Peyer's patch (tissue), 4 donors: ENCODE measurements around the gene CLDN5. TPM values are rescaled to one million over a fixed set of nuclear protein-coding genes. Genes with fewer than 3 reads are reported as not detected.

Experiments
- DNase-seq, 3 donors: peaks; one replicate each; pipeline ENCODE4 v3.0.0-alpha.2; 2017 to 2019
- H3K27ac ChIP-seq, 4 donors: fragments of 200-600 bp; sonication (generic); one replicate each; pipeline ENCODE4 v1.5.1; 2016 to 2019
- H3K27me3 ChIP-seq, 2 donors: fragments of 200-600 bp; sonication (generic); one replicate each; pipeline ENCODE4 v1.5.1; 2019
- H3K36me3 ChIP-seq, 3 donors: fragments of 200-600 bp; sonication (generic); one replicate each; pipeline ENCODE4 v1.5.1; 2016 to 2019
- H3K4me1 ChIP-seq, 4 donors: fragments of 200-600 bp; sonication (generic); one replicate each; pipeline ENCODE4 v1.5.1; 2016 to 2019
- H3K4me3 ChIP-seq, 4 donors: fragments of 200-600 bp; sonication (generic); 1 replicate in 3 of 4; 2 replicates in 1 of 4; pipeline ENCODE4 v1.5.1; 2016 to 2019; ENCODE audit warnings: mild to moderate bottlenecking in 1 of 4
- H3K9me3 ChIP-seq, 4 donors: fragments of 200-600 bp; sonication (generic); one replicate each; pipeline ENCODE4 v1.5.1; 2016 to 2019; ENCODE audit warnings: mild to moderate bottlenecking in 1 of 4
- CTCF ChIP-seq, 6 experiments: fragments of 450-650 bp in 4 of 6; fragments of 200-600 bp in 2 of 6; sonication (generic) in 1 of 6; IDR thresholded peaks; one replicate each; pipeline ENCODE4 v1.5.1; 2017 to 2019; ENCODE audit warnings: antibody characterized with exemption in 6 of 6, mild to moderate bottlenecking in 3 of 6, moderate library complexity in 1 of 6
- POLR2A ChIP-seq, 2 donors: fragments of 450-650 bp; IDR thresholded peaks; one replicate each; pipeline ENCODE4 v1.5.1; 2017; ENCODE audit warnings: antibody characterized with exemption in 2 of 2, mild to moderate bottlenecking in 2 of 2, moderate library complexity in 2 of 2
- total RNA-seq, 4 donors: library from RNA; depleted of rRNA; stranded (reverse); fragments of >200 nt; gene quantifications; one replicate each; pipeline ENCODE4 v1.1.0, GENCODE V29; 2016

CLDN5 gene
- total RNA-seq, 4 donors from 2014 or later, result 27.0 to 67.0 (median 34.1) TPM

- DNase-seq, result peak in 1 of 3 donors; percentile 41
- H3K27me3 ChIP-seq, result peaks cover 0 to 13% of the 10 kb centered on the region in 2 donors
- peak overlapping the region in 3 of 4 donors; percentile 22 to 61 (median 49) for H3K27ac ChIP-seq
- H3K36me3 ChIP-seq, result no peaks in the 10 kb centered on the region
- TF ChIP-seq POLR2A (IDR thresholded peaks at IDR 0.05), result no peak
- TF ChIP-seq CTCF (IDR thresholded peaks at IDR 0.05), result no peak
- H3K4me3 ChIP-seq, result peak overlapping the region in 2 of 4 donors; percentile 43 to 48
- H3K4me1 ChIP-seq, result peaks cover 0 to 18% (median 7%) of the 10 kb centered on the region in 4 donors
- H3K9me3 ChIP-seq, result no peaks in the 10 kb centered on the region
Measured at GRCh38 chr22:19525116-19525660, 978 bp upstream of the CLDN5 start.

GRCh38 chr22:19523240-19524169 lies 705 bp downstream of the CLDN5 start:
- Histone ChIP-seq H3K27me3 (peaks cover 0 to 13% of the 10 kb centered on the region in 2 donors), H3K4me3 (peak overlapping the region; percentile 15 to 48 (median 35)), H3K27ac (peak overlapping the region in 3 of 4 donors; percentile 1 to 58 (median 55)), H3K36me3 (no peaks in the 10 kb centered on the region), H3K4me1 (peaks cover 0 to 18% (median 7%) of the 10 kb centered on the region in 4 donors), H3K9me3 (no peaks in the 10 kb centered on the region)
- peak in 1 of 3 donors; percentile 43 for DNase-seq
- TF ChIP-seq CTCF (IDR thresholded peaks at IDR 0.05), result peak in 1 of 6 experiments; percentile 6
- TF ChIP-seq POLR2A (IDR thresholded peaks at IDR 0.05), result no peak

- no peak for TF ChIP-seq POLR2A (IDR thresholded peaks at IDR 0.05)
- TF ChIP-seq CTCF (IDR thresholded peaks at IDR 0.05), result no peak
- Histone ChIP-seq H3K4me3 (peak overlapping the region in 2 of 4 donors; percentile 43 to 48), H3K4me1 (peaks cover 0 to 18% (median 7%) of the 10 kb centered on the region in 4 donors), H3K27ac (peak overlapping the region in 2 of 4 donors; percentile 55 to 58), H3K9me3 (no peaks in the 10 kb centered on the region), H3K36me3 (no peaks in the 10 kb centered on the region), H3K27me3 (peaks cover 0 to 13% of the 10 kb centered on the region in 2 donors)
- DNase-seq, result no peak
Measured at GRCh38 chr22:19522881-19523239, 1.4 kb downstream of the CLDN5 start.

GRCh38 chr22:19522190-19522880 lies 1.9 kb downstream of the CLDN5 start:
- peaks cover 0 to 13% of the 10 kb centered on the region in 2 donors for H3K27me3 ChIP-seq
- peak overlapping the region in 2 of 4 donors; percentile 55 to 58 for H3K27ac ChIP-seq
- peak overlapping the region in 2 of 4 donors; percentile 43 to 48 for H3K4me3 ChIP-seq
- no peaks in the 10 kb centered on the region for H3K9me3 ChIP-seq
- no peak for TF ChIP-seq POLR2A (IDR thresholded peaks at IDR 0.05)
- TF ChIP-seq CTCF (IDR thresholded peaks at IDR 0.05), result no peak
- DNase-seq, result peak in 1 of 3 donors; percentile 42
- peaks cover 0 to 18% (median 7%) of the 10 kb centered on the region in 4 donors for H3K4me1 ChIP-seq
- no peaks in the 10 kb centered on the region for H3K36me3 ChIP-seq

- peaks cover 0 to 18% (median 7%) of the 10 kb centered on the region in 4 donors for H3K4me1 ChIP-seq
- no peaks in the 10 kb centered on the region for H3K36me3 ChIP-seq
- no peak overlapping the region for H3K27ac ChIP-seq
- H3K4me3 ChIP-seq, result peak overlapping the region in 2 of 4 donors; percentile 5 to 43
- TF ChIP-seq CTCF (IDR thresholded peaks at IDR 0.05) (no peak), POLR2A (IDR thresholded peaks at IDR 0.05) (no peak)
- peak in 1 of 3 donors; percentile 17 for DNase-seq
- peaks cover 0 to 13% of the 10 kb centered on the region in 2 donors for H3K27me3 ChIP-seq
- H3K9me3 ChIP-seq, result no peaks in the 10 kb centered on the region
Measured at GRCh38 chr22:19520566-19521305, 3.5 kb downstream of the CLDN5 start.
